H9 (cell line): ENCODE results near the gene CUBN. TPM values are rescaled to one million over a fixed set of nuclear protein-coding genes. Genes with fewer than 3 reads are reported as not detected.

Experiments
- DNase-seq: peaks from one replicate; pipeline ENCODE4 v3.0.0-alpha.2; 2017
- H2AFZ ChIP-seq: one replicate; pipeline ENCODE4 v1.6.1; 2013; ENCODE audit warnings: mild to moderate bottlenecking, low read length, control low read depth, moderate library complexity
- H2AK5ac ChIP-seq: 2 replicates; pipeline ENCODE4 v1.6.1; 2013; ENCODE audit warnings: low read length, control low read depth, mixed read lengths; ENCODE audit not compliant: insufficient read length
- H2BK120ac ChIP-seq: one replicate; pipeline ENCODE4 v1.6.1; 2013; ENCODE audit warnings: low read depth, mild to moderate bottlenecking, low read length, control low read depth, inconsistent platforms; ENCODE audit not compliant: poor library complexity, severe bottlenecking
- H2BK12ac ChIP-seq: 2 replicates; pipeline ENCODE4 v1.6.1; 2013; ENCODE audit warnings: low read length, control low read depth, mixed read lengths, low read depth; ENCODE audit not compliant: insufficient read length
- H2BK15ac ChIP-seq: 2 replicates; pipeline ENCODE4 v1.6.1; 2013; ENCODE audit warnings: low read depth, low read length, control low read depth
- H2BK20ac ChIP-seq: one replicate; pipeline ENCODE4 v1.6.1; 2013; ENCODE audit warnings: low read depth, mild to moderate bottlenecking, low read length, control low read depth, inconsistent platforms; ENCODE audit not compliant: poor library complexity, severe bottlenecking
- H2BK5ac ChIP-seq: 2 replicates; pipeline ENCODE4 v1.6.1; 2013; ENCODE audit warnings: low read length, control low read depth, mixed read lengths; ENCODE audit not compliant: insufficient read length
- H3K14ac ChIP-seq: 2 replicates; pipeline ENCODE4 v1.6.1; 2013; ENCODE audit warnings: low read length, control low read depth; ENCODE audit not compliant: insufficient read depth
- H3K18ac ChIP-seq: 2 replicates; pipeline ENCODE4 v1.6.1; 2013; ENCODE audit warnings: low read depth, mild to moderate bottlenecking, mixed read lengths, low read length, control low read depth; ENCODE audit not compliant: insufficient read length
- H3K23ac ChIP-seq: 2 replicates; pipeline ENCODE4 v1.6.1; 2013; ENCODE audit warnings: low read length, control low read depth, mixed read lengths, low read depth; ENCODE audit not compliant: insufficient read length
- H3K23me2 ChIP-seq: 2 replicates; pipeline ENCODE4 v1.6.1; 2013; ENCODE audit warnings: low read depth, mild to moderate bottlenecking, mixed read lengths, low read length, control low read depth; ENCODE audit not compliant: insufficient read length, poor library complexity, severe bottlenecking
- H3K27ac ChIP-seq: 2 replicates; pipeline ENCODE4 v1.5.1; 2013; ENCODE audit warnings: low read length, control low read depth, mixed read lengths, low read depth; ENCODE audit not compliant: insufficient read length
- H3K27me3 ChIP-seq: 2 replicates; pipeline ENCODE4 v1.6.1; 2013; ENCODE audit warnings: low read length, control low read depth, inconsistent platforms; ENCODE audit not compliant: insufficient read depth
- H3K4ac ChIP-seq: 2 replicates; pipeline ENCODE4 v1.6.1; 2013; ENCODE audit warnings: low read depth, mild to moderate bottlenecking, control low read depth, inconsistent platforms, low read length, moderate library complexity
- H3K4me1 ChIP-seq: 2 replicates; pipeline ENCODE4 v1.6.1; 2013; ENCODE audit warnings: low read length, control low read depth, inconsistent platforms; ENCODE audit not compliant: insufficient read depth
- H3K4me2 ChIP-seq: 2 replicates; pipeline ENCODE4 v1.6.1; 2013; ENCODE audit warnings: low read length, control low read depth, mixed read lengths; ENCODE audit not compliant: insufficient read length, insufficient read depth
- H3K56ac ChIP-seq: 2 replicates; pipeline ENCODE4 v1.6.1; 2013; ENCODE audit warnings: low read depth, mild to moderate bottlenecking, mixed read lengths, low read length, control low read depth; ENCODE audit not compliant: insufficient read length
- H3K79me1 ChIP-seq: 2 replicates; pipeline ENCODE4 v1.6.1; 2013; ENCODE audit warnings: low read depth, mild to moderate bottlenecking, moderate library complexity, low read length, control low read depth, inconsistent platforms; ENCODE audit not compliant: insufficient read depth, poor library complexity, severe bottlenecking
- H3K79me2 ChIP-seq: 2 replicates; pipeline ENCODE4 v1.6.1; 2013; ENCODE audit warnings: low read length, control low read depth, inconsistent platforms; ENCODE audit not compliant: insufficient read depth
- H3K9ac ChIP-seq: 2 replicates; pipeline ENCODE4 v1.6.1; 2013; ENCODE audit warnings: low read length, control low read depth, mixed read lengths; ENCODE audit not compliant: insufficient read length; ENCODE audit errors: extremely low read depth
- H3K9me3 ChIP-seq: one replicate; pipeline ENCODE4 v1.6.1; 2013; ENCODE audit warnings: low read depth, low read length, inconsistent platforms; ENCODE audit not compliant: control insufficient read depth
- H3T11ph ChIP-seq: one replicate; pipeline ENCODE4 v1.6.1; 2013; ENCODE audit warnings: mild to moderate bottlenecking, low read length, control low read depth, inconsistent platforms
- H4K20me1 ChIP-seq: one replicate; pipeline ENCODE4 v1.6.1; 2013; ENCODE audit not compliant: control insufficient read depth, insufficient read length, insufficient read depth
- H4K5ac ChIP-seq: 2 replicates; pipeline ENCODE4 v1.6.1; 2013; ENCODE audit warnings: low read depth, mild to moderate bottlenecking, mixed read lengths, low read length, control low read depth; ENCODE audit not compliant: insufficient read length
- H4K8ac ChIP-seq: replicated peaks from 2 replicates; pipeline ENCODE4 v1.6.1; 2013; ENCODE audit warnings: low read length, control low read depth, mixed read lengths, low read depth; ENCODE audit not compliant: insufficient read length
- H4K91ac ChIP-seq: 2 replicates; pipeline ENCODE4 v1.6.1; 2013; ENCODE audit warnings: low read depth, mild to moderate bottlenecking, moderate library complexity, mixed read lengths, low read length, control low read depth; ENCODE audit not compliant: insufficient read length
- H3K27ac Mint-ChIP-seq, 3 experiments: 2 replicates in 2 of 3; 3 replicates in 1 of 3; pipeline ENCODE4 v1.8.0; 2020 to 2021; ENCODE audit warnings: mixed read lengths in 3 of 3, mild to moderate bottlenecking in 1 of 3, moderate library complexity in 1 of 3
- H3K27me3 Mint-ChIP-seq: 2 replicates; pipeline ENCODE4 v1.8.0; 2021; ENCODE audit warnings: low read depth, mild to moderate bottlenecking, moderate library complexity, mixed read lengths
- H3K36me3 Mint-ChIP-seq, 3 experiments: 2 replicates in 2 of 3; 3 replicates in 1 of 3; pipeline ENCODE4 v1.8.0; 2020 to 2021; ENCODE audit warnings: low read depth in 3 of 3, mixed read lengths in 3 of 3; ENCODE audit not compliant: insufficient read depth in 1 of 3
- H3K4me1 Mint-ChIP-seq, 2 experiments: 2 replicates each; pipeline ENCODE4 v1.8.0; 2020; ENCODE audit warnings: mixed read lengths in 2 of 2
- H3K4me3 Mint-ChIP-seq, 2 experiments: 2 replicates in 1 of 2; 3 replicates in 1 of 2; pipeline ENCODE4 v1.8.0; 2020 to 2021; ENCODE audit warnings: mild to moderate bottlenecking in 2 of 2, mixed read lengths in 2 of 2, moderate library complexity in 1 of 2
- H3K9me3 Mint-ChIP-seq, 2 experiments: 2 replicates in 1 of 2; 3 replicates in 1 of 2; pipeline ENCODE4 v1.8.0; 2020; ENCODE audit warnings: mild to moderate bottlenecking in 2 of 2, mixed read lengths in 2 of 2, moderate library complexity in 1 of 2
- total RNA-seq: library from RNA; stranded (reverse); gene quantifications from 2 replicates; pipeline ENCODE4 v1.2.1, GENCODE V29; 2021
- TF ChIP-seq, protein P1 (sequence below): fragments of 200-600 bp; sonication (generic); conservative IDR thresholded peaks from 3 replicates; pipeline ENCODE4 v1.8.0; 2021; ENCODE audit warnings: antibody characterized with exemption, mild to moderate bottlenecking

CUBN gene
- total RNA-seq, 1 experiment from 2014 or later: 0.26 TPM

DNA sequence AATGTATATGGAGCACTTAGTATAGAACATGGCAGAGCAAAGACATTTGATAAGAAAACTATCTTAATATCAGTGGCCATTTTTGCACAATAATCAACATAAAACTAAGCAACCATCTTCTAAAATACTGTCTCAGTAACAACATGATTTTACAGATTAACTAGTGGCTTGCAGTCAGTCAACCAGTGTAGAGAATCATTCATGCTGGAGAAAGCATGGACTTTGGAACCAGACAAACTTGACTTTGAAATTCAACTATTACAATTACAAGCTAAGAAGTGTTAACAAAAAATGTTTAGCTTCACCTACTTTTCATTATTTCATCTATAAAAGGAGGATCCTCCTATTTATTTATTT, 27.7 kb downstream of the CUBN start:
- Mint-ChIP-seq H3K36me3 (no peaks in the 10 kb centered on the region), H3K9me3 (peaks cover 0 to 3% of the 10 kb centered on the region in 2 experiments; a peak in 1 of 5 replicates), H3K4me1 (no peaks in the 10 kb centered on the region), H3K27me3 (no peaks in the 10 kb centered on the region), H3K27ac (no peak overlapping the region), H3K4me3 (no peak overlapping the region)
- no peak overlapping the region for H2AFZ ChIP-seq
- no peaks in the 10 kb centered on the region for H3K27me3 ChIP-seq
- no peak for DNase-seq
- H3K27ac ChIP-seq: no peak overlapping the region
- no peak overlapping the region for H2BK12ac ChIP-seq
- H3K4me2 ChIP-seq: no peak overlapping the region
- no peak overlapping the region for H2BK120ac ChIP-seq
- H3K79me2 ChIP-seq: no peaks in the 10 kb centered on the region
- no peaks in the 10 kb centered on the region for H4K20me1 ChIP-seq
- H4K8ac ChIP-seq: no peak overlapping the region
- H3K9me3 ChIP-seq: no peaks in the 10 kb centered on the region
- H2BK15ac ChIP-seq: no peak overlapping the region
- no peak overlapping the region for H3K18ac ChIP-seq
- no peak overlapping the region for H3K9ac ChIP-seq
- H3K79me1 ChIP-seq: no peaks in the 10 kb centered on the region
- TF ChIP-seq, protein P1, sequence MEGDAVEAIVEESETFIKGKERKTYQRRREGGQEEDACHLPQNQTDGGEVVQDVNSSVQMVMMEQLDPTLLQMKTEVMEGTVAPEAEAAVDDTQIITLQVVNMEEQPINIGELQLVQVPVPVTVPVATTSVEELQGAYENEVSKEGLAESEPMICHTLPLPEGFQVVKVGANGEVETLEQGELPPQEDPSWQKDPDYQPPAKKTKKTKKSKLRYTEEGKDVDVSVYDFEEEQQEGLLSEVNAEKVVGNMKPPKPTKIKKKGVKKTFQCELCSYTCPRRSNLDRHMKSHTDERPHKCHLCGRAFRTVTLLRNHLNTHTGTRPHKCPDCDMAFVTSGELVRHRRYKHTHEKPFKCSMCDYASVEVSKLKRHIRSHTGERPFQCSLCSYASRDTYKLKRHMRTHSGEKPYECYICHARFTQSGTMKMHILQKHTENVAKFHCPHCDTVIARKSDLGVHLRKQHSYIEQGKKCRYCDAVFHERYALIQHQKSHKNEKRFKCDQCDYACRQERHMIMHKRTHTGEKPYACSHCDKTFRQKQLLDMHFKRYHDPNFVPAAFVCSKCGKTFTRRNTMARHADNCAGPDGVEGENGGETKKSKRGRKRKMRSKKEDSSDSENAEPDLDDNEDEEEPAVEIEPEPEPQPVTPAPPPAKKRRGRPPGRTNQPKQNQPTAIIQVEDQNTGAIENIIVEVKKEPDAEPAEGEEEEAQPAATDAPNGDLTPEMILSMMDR: no peak
- H3K56ac ChIP-seq: no peak overlapping the region
- no peak overlapping the region for H2BK20ac ChIP-seq
- no peak overlapping the region for H2BK5ac ChIP-seq
- no peak overlapping the region for H3T11ph ChIP-seq
- no peaks in the 10 kb centered on the region for H3K4me1 ChIP-seq
- no peak overlapping the region for H4K91ac ChIP-seq
- no peak overlapping the region for H3K14ac ChIP-seq
- no peak overlapping the region for H2AK5ac ChIP-seq
- no peak overlapping the region for H3K23ac ChIP-seq
- H3K23me2 ChIP-seq: no peaks in the 10 kb centered on the region
- no peak overlapping the region for H4K5ac ChIP-seq
- no peak overlapping the region for H3K4ac ChIP-seq
